GM10248 (cell line): ENCODE results near the gene DSCAML1.

Experiments used
- CTCF ChIA-PET: fragments of 300-600 bp; sonication (Branson Sonifier 250); formaldehyde crosslinking; extraction: SDS; loops from one replicate; lab custom pipeline; 2021; ENCODE audit warnings: antibody characterized with exemption; lab: Yijun Ruan, JAX
- POLR2A ChIA-PET: fragments of 350-650 bp; sonication (Branson Sonifier 250); formaldehyde crosslinking; extraction: SDS; loops from one replicate; lab custom pipeline; 2020; ENCODE audit warnings: antibody characterized with exemption; lab: Yijun Ruan, JAX
- DNase-seq: peaks from one replicate; pipeline ENCODE4 v3.0.0; 2012; ENCODE audit errors: extremely low spot score
- CTCF ChIP-seq: IDR thresholded peaks from 2 replicates; pipeline ENCODE4 v1.5.1; 2012; ENCODE audit warnings: mild to moderate bottlenecking, low read depth; ENCODE audit errors: extremely low read depth, missing control alignments, control extremely low read depth

Gene DSCAML1

GRCh38 chr11:117646411-117646810 lies 150.6 kb downstream of the DSCAML1 start:
- TF ChIP-seq CTCF: no peak
- ChIA-PET POLR2A (no interaction called here), CTCF (interaction anchor here (0.6 to 1.6 kb wide), 3 partner anchors 12 to 220 kb away, joined by 3 to 5 read pairs (median 3); no protein-coding TSS in a partner anchor)

DNA sequence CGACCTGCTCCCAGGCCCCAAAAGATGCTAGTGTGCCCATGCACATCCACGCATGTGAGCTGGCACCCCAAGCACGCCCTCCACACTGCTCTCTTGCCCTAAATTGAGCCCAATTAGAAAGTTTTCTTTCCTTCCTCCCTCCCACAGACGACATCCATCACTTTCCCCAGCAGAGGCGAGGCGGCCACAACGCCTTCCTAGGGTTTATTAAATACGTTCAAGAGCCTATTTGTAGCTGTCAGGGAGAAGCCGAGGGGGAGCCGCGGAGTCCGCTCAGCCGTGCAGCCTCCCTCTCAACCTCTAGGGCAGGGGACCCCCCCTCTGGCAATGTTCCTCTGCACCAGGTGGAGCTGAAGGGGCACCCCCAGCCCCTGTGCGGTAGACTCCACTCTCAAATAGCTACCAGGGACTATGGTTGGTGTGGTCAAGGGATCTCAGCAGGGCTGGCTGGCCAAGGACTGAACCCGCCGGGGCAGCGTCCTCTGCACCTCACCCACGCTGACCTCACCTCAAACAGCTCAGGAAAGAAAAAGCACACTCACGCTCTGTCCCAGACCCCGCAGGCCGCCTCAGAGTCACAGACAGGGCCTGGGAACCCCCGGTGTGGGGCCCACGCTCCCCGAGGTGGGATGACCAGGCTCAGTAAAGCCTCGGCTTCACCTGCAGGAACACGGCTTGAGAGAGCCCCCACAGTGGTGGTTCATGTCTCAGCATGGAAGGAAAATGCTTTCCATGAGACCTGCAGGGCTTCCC lies 152.4 kb downstream of the DSCAML1 start:
- no peak for TF ChIP-seq CTCF
- CTCF ChIA-PET: no interaction called here
- DNase-seq: no peak
- POLR2A ChIA-PET: no interaction called here

More at GRCh38 chr11:117646411-117646810, 150.6 kb downstream of the DSCAML1 start:
- DNase-seq: no peak

- ChIA-PET CTCF (no interaction called here), POLR2A (no interaction called here)
- no peak for DNase-seq
- no peak for TF ChIP-seq CTCF
Measured at GRCh38 chr11:117643606-117644300, 153.3 kb downstream of the DSCAML1 start.

- no peak for DNase-seq
- TF ChIP-seq CTCF: no peak
- ChIA-PET POLR2A (no interaction called here), CTCF (no interaction called here)
Measured at GRCh38 chr11:117642835-117643234, 154.2 kb downstream of the DSCAML1 start.

GRCh38 chr11:117642396-117642795 lies 154.6 kb downstream of the DSCAML1 start:
- no peak for DNase-seq
- TF ChIP-seq CTCF: no peak
- CTCF ChIA-PET: interaction anchor here (0.8 kb wide), 1 partner anchor 216 kb away, joined by 3 read pairs; no protein-coding TSS in a partner anchor
- POLR2A ChIA-PET: no interaction called here

DNA sequence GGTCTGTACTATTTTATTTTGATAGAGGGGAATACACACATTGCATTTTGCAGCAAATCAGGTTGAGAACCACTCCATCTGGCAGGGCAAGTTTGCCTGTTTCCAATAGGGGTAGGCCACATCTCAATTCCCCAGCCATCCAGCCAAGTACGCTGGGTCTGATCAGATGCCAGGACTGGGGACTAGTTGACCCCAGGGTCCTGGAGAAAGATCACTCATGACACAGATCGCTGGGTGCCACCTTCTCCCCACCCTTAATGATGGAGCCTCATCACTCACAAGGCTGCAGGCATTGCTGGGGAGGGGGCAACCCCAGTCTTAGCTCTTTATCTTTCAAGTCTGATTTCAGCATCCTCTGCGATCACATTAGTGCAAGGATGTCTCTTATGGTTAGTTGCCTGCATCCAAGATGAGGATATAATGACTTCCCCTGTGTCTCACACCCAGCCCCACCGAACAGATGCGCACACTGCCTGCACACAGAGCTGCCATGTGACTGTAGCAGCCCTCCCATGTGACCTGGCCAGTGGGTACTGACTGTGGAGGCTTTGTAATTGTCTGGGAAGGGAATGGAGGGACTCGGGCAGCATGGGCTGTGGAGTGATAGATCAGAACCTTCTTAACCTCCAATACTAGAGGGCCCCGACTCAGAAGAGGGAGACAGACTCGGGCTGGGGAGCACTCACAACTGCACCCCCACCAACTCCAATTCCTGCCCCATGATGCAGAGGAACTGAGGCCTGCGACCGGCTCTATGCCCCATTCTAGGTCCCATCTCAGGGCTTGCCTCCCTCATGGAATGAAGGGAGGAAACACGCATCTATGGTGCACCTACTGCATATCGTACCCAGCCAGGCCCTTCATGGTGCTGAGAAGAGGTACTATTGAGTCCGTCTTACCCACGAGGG lies 155.8 kb downstream of the DSCAML1 start:
- DNase-seq: no peak
- CTCF ChIA-PET: interaction anchor here (0.8 kb wide), 1 partner anchor 215 kb away, joined by 3 read pairs; no protein-coding TSS in a partner anchor

More for the DNA sequence above, 155.8 kb downstream of the DSCAML1 start:
- POLR2A ChIA-PET: no interaction called here
- no peak for TF ChIP-seq CTCF
